Ishikawa (cell line): ENCODE results near the gene RPS6KA2.

ENCODE experiments used
- CEBPB ChIP-seq: IDR thresholded peaks from 2 replicates; pipeline ENCODE4 v1.6.1; 2012
- CREB1 ChIP-seq: IDR thresholded peaks from 2 replicates; pipeline ENCODE4 v1.6.1; 2012; ENCODE audit warnings: low read depth
- EGR1 ChIP-seq: IDR thresholded peaks from 2 replicates; pipeline ENCODE4 v1.6.1; 2012
- EP300 ChIP-seq: IDR thresholded peaks from 2 replicates; pipeline ENCODE4 v1.6.1; 2012; ENCODE audit warnings: borderline replicate concordance
- MAX ChIP-seq: IDR thresholded peaks from 2 replicates; pipeline ENCODE4 v1.6.1; 2012
- NFIC ChIP-seq: IDR thresholded peaks from 2 replicates; pipeline ENCODE4 v1.6.1; 2012
- RAD21 ChIP-seq: IDR thresholded peaks from 2 replicates; pipeline ENCODE4 v1.6.1; 2012; ENCODE audit warnings: low read depth
- REST ChIP-seq: IDR thresholded peaks from 2 replicates; pipeline ENCODE4 v1.6.1; 2012; ENCODE audit warnings: low read depth, mild to moderate bottlenecking
- TAF1 ChIP-seq: IDR thresholded peaks from 2 replicates; pipeline ENCODE4 v1.6.1; 2012; ENCODE audit warnings: low read depth, mild to moderate bottlenecking
- TEAD4 ChIP-seq: IDR thresholded peaks from 2 replicates; pipeline ENCODE4 v1.6.1; 2012
- USF1 ChIP-seq: IDR thresholded peaks from 2 replicates; pipeline ENCODE4 v1.6.1; 2012
- YY1 ChIP-seq: IDR thresholded peaks from 2 replicates; pipeline ENCODE4 v1.6.1; 2012; ENCODE audit warnings: low read depth
- ZBTB7A ChIP-seq: IDR thresholded peaks from 2 replicates; pipeline ENCODE4 v1.6.1; 2012; ENCODE audit warnings: low read depth

- TF ChIP-seq CREB1 (no peak), YY1 (no peak), EP300 (no peak), ZBTB7A (no peak), USF1 (no peak), TAF1 (no peak), REST (no peak), MAX (no peak), NFIC (no peak), EGR1 (no peak), CEBPB (no peak), RAD21 (no peak), TEAD4 (no peak)
Measured at GRCh38 chr6:166671434-166672081, 44.5 kb upstream of the RPS6KA2 start.
